DMS153 (cell line): ENCODE data around the gene FGFR4.

ENCODE experiments used
- DNase-seq: peaks from one replicate; lab custom pipeline; 2025; lab: John Stamatoyannopoulos, UW

FGFR4 gene

GRCh38 chr5:177132136-177133095 is 45.7 kb downstream of the FGFR4 start:
- no peak for DNase-seq

DNA sequence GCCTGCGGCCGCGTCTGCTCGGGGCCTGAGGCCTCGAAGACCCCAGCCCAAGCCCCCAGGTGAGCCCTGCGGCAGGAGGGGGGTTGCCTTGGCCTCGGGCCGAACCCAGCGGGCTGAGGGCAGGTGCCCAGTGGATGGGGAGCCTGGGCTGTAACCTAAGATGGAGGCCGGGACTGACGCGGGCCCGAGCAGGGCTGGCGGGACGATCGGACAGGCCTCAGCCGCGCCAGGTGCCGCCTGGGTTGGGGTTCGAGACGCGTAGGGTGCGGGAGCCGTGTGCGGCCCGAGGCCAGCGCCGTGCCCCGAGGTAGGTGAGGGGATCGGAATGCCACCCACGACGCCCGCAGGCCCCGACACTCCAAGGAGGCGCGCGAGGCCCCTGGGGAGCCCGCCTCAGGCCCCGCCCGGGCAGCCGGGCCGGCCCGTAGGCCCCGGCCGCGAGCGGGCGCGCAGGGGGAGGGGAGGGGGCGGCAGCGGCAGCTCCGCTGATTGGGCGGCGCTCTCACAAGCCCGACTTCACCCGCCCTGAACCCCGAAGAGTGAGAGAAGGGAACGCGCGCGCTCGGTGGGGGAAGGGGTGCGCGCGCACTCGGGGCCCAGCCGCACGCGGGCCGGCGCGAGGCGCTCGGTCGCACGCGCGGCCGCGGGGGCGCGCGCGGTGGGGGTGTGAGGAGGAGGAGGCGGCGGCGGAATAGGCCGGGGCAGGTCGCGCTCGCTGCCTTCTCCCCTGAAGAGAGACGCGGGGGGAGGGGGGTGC is 46.6 kb downstream of the FGFR4 start, which contains the start of gene NSD1:
Gene NSD1 (plus strand): TSS at position 678 of the 757 bp plus-strand sequence. CDS start 1,331 bp downstream, outside the sequence.
- peak; percentile 47 for DNase-seq

GRCh38 chr5:177133853-177134696 is 47.4 kb downstream of the FGFR4 start:
- no peak for DNase-seq

DNA sequence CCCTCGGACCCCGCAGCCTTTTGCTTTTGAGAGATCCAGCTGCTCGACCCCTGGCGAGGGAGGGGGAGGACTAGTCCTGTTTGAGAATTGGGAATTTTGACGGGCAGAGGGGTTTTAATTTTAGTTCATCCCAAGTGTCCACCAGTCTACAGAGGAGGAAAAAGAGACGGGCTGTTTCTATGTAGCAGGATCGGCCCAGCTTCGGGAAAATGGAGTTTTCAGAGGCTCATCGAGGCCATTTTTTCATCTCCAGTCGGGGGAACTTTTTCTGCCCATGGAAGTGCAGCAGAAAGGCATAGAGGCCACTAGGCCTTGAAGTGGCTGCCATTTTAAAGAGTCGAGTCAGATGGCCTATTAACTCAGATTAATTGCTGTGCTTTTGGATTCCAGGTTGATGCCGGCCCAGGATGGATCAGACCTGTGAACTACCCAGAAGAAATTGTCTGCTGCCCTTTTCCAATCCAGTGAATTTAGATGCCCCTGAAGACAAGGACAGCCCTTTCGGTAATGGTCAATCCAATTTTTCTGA is 48.0 kb downstream of the FGFR4 start:
- no peak for DNase-seq

- DNase-seq: no peak
Observed at GRCh38 chr5:177140312-177140711, 53.6 kb downstream of the FGFR4 start.

GRCh38 chr5:177141496-177141895 is 54.8 kb downstream of the FGFR4 start:
- no peak for DNase-seq

- DNase-seq: peak; percentile 8
Observed at GRCh38 chr5:177142098-177142611, 55.4 kb downstream of the FGFR4 start.

DNA sequence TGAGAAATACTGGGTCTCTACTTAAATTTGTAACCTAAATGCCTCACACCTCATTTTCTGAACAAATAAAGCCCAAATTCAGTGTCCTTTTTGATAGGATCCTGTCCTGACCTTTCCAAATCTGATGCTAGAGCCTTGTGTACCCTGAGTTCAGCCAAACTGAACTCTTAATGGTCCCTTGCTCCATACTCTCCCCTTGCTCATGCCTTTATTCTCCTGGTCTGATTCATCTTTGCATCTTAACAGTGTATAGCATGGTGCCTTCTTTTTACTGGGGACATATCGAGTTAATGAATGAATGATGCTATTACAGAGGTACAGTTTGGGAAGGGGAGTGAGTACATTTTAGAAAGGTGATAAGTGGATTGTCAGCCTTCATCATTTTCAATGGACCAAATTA is 56.1 kb downstream of the FGFR4 start:
- DNase-seq: no peak

- no peak for DNase-seq
Observed at GRCh38 chr5:177146891-177147638, 60.4 kb downstream of the FGFR4 start.
